Esophagus muscularis mucosa (tissue), 4 donors: ENCODE measurements around the gene PPIF.

Experiments used
- CTCF ChIP-seq, 3 experiments: fragments of 200-600 bp in 2 of 3; fragments of 450-650 bp in 1 of 3; sonication (generic) in 2 of 3; IDR thresholded peaks; one replicate each; pipeline ENCODE4 v1.5.1; 2017 to 2019; ENCODE audit warnings: antibody characterized with exemption in 3 of 3, mild to moderate bottlenecking in 2 of 3, moderate library complexity in 1 of 3
- EP300 ChIP-seq: sonication (generic); formaldehyde crosslinking; IDR thresholded peaks from one replicate; pipeline ENCODE4 v1.6.1; 2017; ENCODE audit warnings: antibody characterized with exemption
- POLR2A ChIP-seq: fragments of 450-650 bp; IDR thresholded peaks from one replicate; pipeline ENCODE4 v1.6.1; 2017; ENCODE audit warnings: antibody characterized with exemption, moderate library complexity, mild to moderate bottlenecking, low read depth

GRCh38 chr10:79385804-79386531, 38.7 kb downstream of the PPIF start:
- TF ChIP-seq POLR2A (no peak), CTCF (IDR thresholded peaks at IDR 0.05) (no peak), EP300 (no peak)
